ENCODE measurements around the gene SPG7.

SPG7 gene

GRCh38 chr16:89574681-89575246 lies 66.6 kb downstream of the SPG7 start:
- TF ChIP-seq GATA1 (IDR thresholded peaks at IDR 0.05; ENCODE audit: low read depth, low read length) (no peak), POLR2A (IDR thresholded peaks at IDR 0.05; ENCODE audit: low read length) (no peak)
- peak; percentile 72 for DNase-seq

- DNase-seq = no peak
- TF ChIP-seq POLR2A (IDR thresholded peaks at IDR 0.05; ENCODE audit: low read length) (no peak), GATA1 (IDR thresholded peaks at IDR 0.05; ENCODE audit: low read depth, low read length) (no peak)
Measured at GRCh38 chr16:89575247-89576152, 67.3 kb downstream of the SPG7 start, which contains the start of gene CPNE7. Gene CPNE7 (plus strand): TSS chr16:89575758. CDS start chr16:89575898, 140 bp downstream.

- no peak for TF ChIP-seq POLR2A (IDR thresholded peaks at IDR 0.05; ENCODE audit: low read length)
- no peak for DNase-seq
Measured at GRCh38 chr16:89576153-89577054, 68.2 kb downstream of the SPG7 start.

GRCh38 chr16:89577055-89577759 lies 69.0 kb downstream of the SPG7 start:
- DNase-seq = no peak

GRCh38 chr16:89579351-89579750 lies 71.1 kb downstream of the SPG7 start:
- no peak for DNase-seq
- TF ChIP-seq POLR2A (IDR thresholded peaks at IDR 0.05; ENCODE audit: low read length) = no peak
- no peak for TF ChIP-seq GATA1 (IDR thresholded peaks at IDR 0.05; ENCODE audit: low read depth, low read length)

More at GRCh38 chr16:89577055-89577759, 69.0 kb downstream of the SPG7 start:
- TF ChIP-seq POLR2A (IDR thresholded peaks at IDR 0.05; ENCODE audit: low read length) (no peak), GATA1 (IDR thresholded peaks at IDR 0.05; ENCODE audit: low read depth, low read length) (no peak)

GRCh38 chr16:89581045-89581695 lies 73.0 kb downstream of the SPG7 start:
- DNase-seq = no peak
- TF ChIP-seq GATA1 (IDR thresholded peaks at IDR 0.05; ENCODE audit: low read depth, low read length) (no peak), POLR2A (IDR thresholded peaks at IDR 0.05; ENCODE audit: low read length) (no peak)

GRCh38 chr16:89581861-89582563 lies 73.8 kb downstream of the SPG7 start:
- TF ChIP-seq GATA1 (IDR thresholded peaks at IDR 0.05; ENCODE audit: low read depth, low read length) (no peak), POLR2A (IDR thresholded peaks at IDR 0.05; ENCODE audit: low read length) (no peak)
- DNase-seq = no peak

- TF ChIP-seq POLR2A (IDR thresholded peaks at IDR 0.05; ENCODE audit: low read length) = no peak
- no peak for TF ChIP-seq GATA1 (IDR thresholded peaks at IDR 0.05; ENCODE audit: low read depth, low read length)
Measured at GRCh38 chr16:89582614-89583196, 74.5 kb downstream of the SPG7 start.

GRCh38 chr16:89583197-89583894 lies 75.1 kb downstream of the SPG7 start:
- no peak for DNase-seq
- TF ChIP-seq GATA1 (IDR thresholded peaks at IDR 0.05; ENCODE audit: low read depth, low read length) = no peak
- no peak for TF ChIP-seq POLR2A (IDR thresholded peaks at IDR 0.05; ENCODE audit: low read length)

More at GRCh38 chr16:89582614-89583196, 74.5 kb downstream of the SPG7 start:
- no peak for DNase-seq

- TF ChIP-seq POLR2A (IDR thresholded peaks at IDR 0.05; ENCODE audit: low read length) = no peak
- no peak for DNase-seq
Measured at GRCh38 chr16:89583895-89584644, 75.9 kb downstream of the SPG7 start.
